ENCODE results near the gene HBQ1.

DNA sequence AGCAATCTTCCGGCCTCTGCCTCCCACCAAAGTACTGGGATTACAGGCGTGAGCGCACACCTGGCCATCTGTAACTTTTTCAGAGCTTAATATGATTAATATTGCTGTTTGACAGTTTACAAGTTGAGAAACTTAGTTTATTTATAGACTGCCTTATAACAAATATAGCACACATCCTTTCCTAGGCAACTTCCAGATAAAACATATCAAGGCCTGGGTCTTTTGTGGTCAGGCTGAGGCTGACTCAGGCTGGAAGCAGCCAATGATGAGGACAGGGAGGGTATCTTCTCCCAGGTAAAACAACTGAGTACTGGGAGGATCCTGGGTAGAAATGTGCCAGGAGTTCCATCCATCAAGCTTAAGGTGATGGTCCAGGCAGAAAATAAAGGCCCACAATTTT is 32.7 kb downstream of the HBQ1 start:
- TF ChIP-seq, protein P1, sequence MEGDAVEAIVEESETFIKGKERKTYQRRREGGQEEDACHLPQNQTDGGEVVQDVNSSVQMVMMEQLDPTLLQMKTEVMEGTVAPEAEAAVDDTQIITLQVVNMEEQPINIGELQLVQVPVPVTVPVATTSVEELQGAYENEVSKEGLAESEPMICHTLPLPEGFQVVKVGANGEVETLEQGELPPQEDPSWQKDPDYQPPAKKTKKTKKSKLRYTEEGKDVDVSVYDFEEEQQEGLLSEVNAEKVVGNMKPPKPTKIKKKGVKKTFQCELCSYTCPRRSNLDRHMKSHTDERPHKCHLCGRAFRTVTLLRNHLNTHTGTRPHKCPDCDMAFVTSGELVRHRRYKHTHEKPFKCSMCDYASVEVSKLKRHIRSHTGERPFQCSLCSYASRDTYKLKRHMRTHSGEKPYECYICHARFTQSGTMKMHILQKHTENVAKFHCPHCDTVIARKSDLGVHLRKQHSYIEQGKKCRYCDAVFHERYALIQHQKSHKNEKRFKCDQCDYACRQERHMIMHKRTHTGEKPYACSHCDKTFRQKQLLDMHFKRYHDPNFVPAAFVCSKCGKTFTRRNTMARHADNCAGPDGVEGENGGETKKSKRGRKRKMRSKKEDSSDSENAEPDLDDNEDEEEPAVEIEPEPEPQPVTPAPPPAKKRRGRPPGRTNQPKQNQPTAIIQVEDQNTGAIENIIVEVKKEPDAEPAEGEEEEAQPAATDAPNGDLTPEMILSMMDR (IDR thresholded peaks at IDR 0.05): no peak
- TF ChIP-seq POLR2A (IDR thresholded peaks at IDR 0.05): no peak
